ENCODE measurements around the gene LAMA5. TPM values are rescaled to one million over a fixed set of nuclear protein-coding genes. Genes with fewer than 3 reads are reported as not detected.

Gene LAMA5
- polyA plus RNA-seq, 1 of the 3 experiments (the other 2 are of a cell fraction), result 27.2 TPM

DNA sequence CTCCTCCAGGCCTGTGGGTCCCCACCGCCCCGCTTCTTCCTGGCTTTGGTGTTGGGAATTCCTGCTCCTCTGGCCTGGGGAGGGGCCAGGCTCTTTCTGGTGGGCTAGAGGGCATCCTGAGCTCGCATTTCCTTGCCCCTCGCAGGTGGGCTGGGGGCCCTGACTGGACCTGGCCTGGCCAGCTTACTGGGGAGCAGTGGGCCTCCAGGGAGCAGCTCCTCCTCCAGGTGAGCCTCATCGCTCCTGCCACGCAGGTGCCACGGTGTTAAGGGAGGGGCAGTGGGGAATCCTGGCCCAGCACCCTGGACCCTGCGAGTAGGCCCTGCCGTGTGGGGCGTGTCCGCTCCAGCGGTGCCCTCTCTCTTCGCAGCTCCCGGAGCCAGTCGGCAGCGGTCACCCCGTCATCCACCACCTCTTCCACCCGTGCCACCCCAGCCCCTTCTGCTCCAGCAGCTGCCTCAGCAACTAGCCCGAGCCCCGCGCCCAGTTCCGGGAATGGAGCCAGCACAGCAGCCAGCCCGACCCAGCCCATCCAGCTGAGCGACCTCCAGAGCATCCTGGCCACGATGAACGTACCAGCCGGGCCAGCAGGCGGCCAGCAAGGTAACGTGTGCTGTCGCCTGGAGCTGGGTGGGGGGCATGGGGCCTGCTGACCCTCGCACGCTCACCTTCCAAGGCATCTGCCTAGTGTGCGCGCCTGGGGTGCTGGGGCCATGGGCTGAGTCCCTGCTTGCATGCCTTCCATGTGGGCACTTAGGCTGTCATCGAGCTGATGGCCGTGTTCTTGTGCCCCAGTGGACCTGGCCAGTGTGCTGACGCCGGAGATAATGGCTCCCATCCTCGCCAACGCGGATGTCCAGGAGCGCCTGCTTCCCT, 59.6 kb downstream of the LAMA5 start:
- peaks cover 44% of the 10 kb centered on the region for H3K79me2 ChIP-seq (ENCODE audit: insufficient read depth)
- H3K9me3 ChIP-seq, result no peaks in the 10 kb centered on the region
- no peak overlapping the region for H3K4me2 ChIP-seq
- no peak overlapping the region for H3K9ac ChIP-seq
- ChIA-PET CTCF (interaction anchor here (0.9 to 4.8 kb wide), 3 partner anchors 12 to 75 kb away, joined by 3 to 28 read pairs (median 4); no protein-coding TSS in a partner anchor), POLR2A (interaction anchor here (0.6 to 1.9 kb wide), 2 partner anchors 75 to 78 kb away, joined by 3 to 5 read pairs; no protein-coding TSS in a partner anchor)
- no peaks in the 10 kb centered on the region for H3K27me3 ChIP-seq (ENCODE audit: insufficient read depth)
- WGBS (ENCODE audit: low lambda C conversion rate), result 84% methylated on average over 22 of the region's 42 CpGs
- peaks cover 7 to 26% of the 10 kb centered on the region in 2 experiments; a peak in 2 of 4 replicates for H3K4me1 ChIP-seq (ENCODE audit: control insufficient read depth in 1 of 2, insufficient read depth in 2 of 2, low read depth in 1 of 2, low read length in 1 of 2)
- DNase-seq, result no peak
- no peak overlapping the region for H3K27ac ChIP-seq (ENCODE audit: low read depth in 2 of 2, low read length in 1 of 2)
- TF ChIP-seq, protein P1, sequence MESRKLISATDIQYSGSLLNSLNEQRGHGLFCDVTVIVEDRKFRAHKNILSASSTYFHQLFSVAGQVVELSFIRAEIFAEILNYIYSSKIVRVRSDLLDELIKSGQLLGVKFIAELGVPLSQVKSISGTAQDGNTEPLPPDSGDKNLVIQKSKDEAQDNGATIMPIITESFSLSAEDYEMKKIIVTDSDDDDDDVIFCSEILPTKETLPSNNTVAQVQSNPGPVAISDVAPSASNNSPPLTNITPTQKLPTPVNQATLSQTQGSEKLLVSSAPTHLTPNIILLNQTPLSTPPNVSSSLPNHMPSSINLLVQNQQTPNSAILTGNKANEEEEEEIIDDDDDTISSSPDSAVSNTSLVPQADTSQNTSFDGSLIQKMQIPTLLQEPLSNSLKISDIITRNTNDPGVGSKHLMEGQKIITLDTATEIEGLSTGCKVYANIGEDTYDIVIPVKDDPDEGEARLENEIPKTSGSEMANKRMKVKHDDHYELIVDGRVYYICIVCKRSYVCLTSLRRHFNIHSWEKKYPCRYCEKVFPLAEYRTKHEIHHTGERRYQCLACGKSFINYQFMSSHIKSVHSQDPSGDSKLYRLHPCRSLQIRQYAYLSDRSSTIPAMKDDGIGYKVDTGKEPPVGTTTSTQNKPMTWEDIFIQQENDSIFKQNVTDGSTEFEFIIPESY (IDR thresholded peaks at IDR 0.05; ENCODE audit: borderline replicate concordance, low read depth), result no peak
- TF ChIP-seq SMC3 (IDR thresholded peaks at IDR 0.05; ENCODE audit: low read depth, low read length) (no peak), MEF2A (IDR thresholded peaks at IDR 0.05; ENCODE audit: borderline replicate concordance, low read depth) (no peak), MXI1 (IDR thresholded peaks at IDR 0.05; ENCODE audit: low read depth, low read length) (no peak)
- TF ChIP-seq, protein P2, sequence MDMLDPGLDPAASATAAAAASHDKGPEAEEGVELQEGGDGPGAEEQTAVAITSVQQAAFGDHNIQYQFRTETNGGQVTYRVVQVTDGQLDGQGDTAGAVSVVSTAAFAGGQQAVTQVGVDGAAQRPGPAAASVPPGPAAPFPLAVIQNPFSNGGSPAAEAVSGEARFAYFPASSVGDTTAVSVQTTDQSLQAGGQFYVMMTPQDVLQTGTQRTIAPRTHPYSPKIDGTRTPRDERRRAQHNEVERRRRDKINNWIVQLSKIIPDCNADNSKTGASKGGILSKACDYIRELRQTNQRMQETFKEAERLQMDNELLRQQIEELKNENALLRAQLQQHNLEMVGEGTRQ (IDR thresholded peaks at IDR 0.05; ENCODE audit: borderline replicate concordance, low read depth, low read length), result no peak
- H3K9me2 ChIP-seq, result no peaks in the 10 kb centered on the region
- H3K36me3 ChIP-seq (replicated peaks in 1 of 2; ENCODE audit: control insufficient read depth in 1 of 2, insufficient read depth in 2 of 2, low read length in 1 of 2), result peaks cover 5 to 78% of the 10 kb centered on the region in 2 experiments
- H4K20me1 ChIP-seq (ENCODE audit: insufficient read depth), result peaks cover 53% of the 10 kb centered on the region
- H2AFZ ChIP-seq (ENCODE audit: low read depth), result no peak overlapping the region
- no peak overlapping the region for H3K4me3 ChIP-seq (ENCODE audit: low read depth in 2 of 2, low read length in 1 of 2)
- H3F3A ChIP-seq (replicated peaks; ENCODE audit: insufficient read depth), result peaks cover 14% of the 10 kb centered on the region

DNA sequence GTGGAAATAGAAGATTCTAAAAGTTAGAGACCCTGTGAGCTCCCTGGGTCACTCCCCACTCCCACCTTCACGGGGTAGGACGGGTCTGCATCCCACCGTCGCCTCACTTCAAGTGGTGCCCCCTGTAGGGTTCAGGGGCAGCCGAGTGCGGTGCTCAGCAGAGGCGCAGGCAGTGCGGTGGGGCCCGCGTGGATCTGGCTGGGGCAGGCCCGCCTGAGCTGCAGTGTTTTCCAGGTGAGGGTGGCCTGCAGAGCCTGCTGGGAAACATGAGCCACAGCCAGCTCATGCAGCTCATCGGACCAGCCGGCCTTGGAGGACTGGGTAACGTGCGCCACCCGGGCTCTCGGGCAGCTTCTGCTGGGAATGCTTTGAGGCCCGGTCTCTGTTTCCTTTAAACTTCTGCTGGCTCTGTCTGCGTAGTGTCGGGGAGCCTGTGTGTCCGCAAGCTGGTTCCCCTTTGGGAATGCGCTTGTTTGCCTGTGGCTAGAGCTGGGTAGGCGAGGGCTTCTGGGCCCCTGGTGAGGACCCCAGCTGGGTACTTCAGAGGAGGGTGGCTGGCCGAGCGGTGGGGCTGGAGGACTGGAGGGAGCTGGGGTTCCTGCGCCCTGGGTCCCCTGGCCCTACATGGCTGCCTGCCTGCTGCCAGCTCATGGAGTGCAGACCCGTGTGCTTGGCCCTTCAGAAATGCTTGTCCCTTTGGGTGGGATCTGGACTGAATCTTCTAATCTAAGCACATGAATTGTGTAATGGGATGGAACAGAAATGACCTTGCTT, 60.5 kb downstream of the LAMA5 start:
- Histone ChIP-seq H2AFZ (ENCODE audit: low read depth) (no peak overlapping the region), H3K27me3 (ENCODE audit: insufficient read depth) (no peaks in the 10 kb centered on the region), H3F3A (replicated peaks; ENCODE audit: insufficient read depth) (peaks cover 21% of the 10 kb centered on the region), H4K20me1 (ENCODE audit: insufficient read depth) (peaks cover 53% of the 10 kb centered on the region), H3K27ac (ENCODE audit: low read depth in 2 of 2, low read length in 1 of 2) (no peak overlapping the region; a peak in 1 of 4 replicates), H3K9ac (no peak overlapping the region), H3K4me1 (ENCODE audit: control insufficient read depth in 1 of 2, insufficient read depth in 2 of 2, low read depth in 1 of 2, low read length in 1 of 2) (peaks cover 7 to 26% of the 10 kb centered on the region in 2 experiments; a peak in 2 of 4 replicates), H3K4me2 (no peak overlapping the region), H3K9me2 (no peaks in the 10 kb centered on the region), H3K4me3 (ENCODE audit: low read depth in 2 of 2, low read length in 1 of 2) (no peak overlapping the region), H3K9me3 (no peaks in the 10 kb centered on the region), H3K79me2 (ENCODE audit: insufficient read depth) (peaks cover 44% of the 10 kb centered on the region), H3K36me3 (replicated peaks in 1 of 2; ENCODE audit: control insufficient read depth in 1 of 2, insufficient read depth in 2 of 2, low read length in 1 of 2) (peaks cover 5 to 69% of the 10 kb centered on the region in 2 experiments)
- 96% methylated on average over 12 of the region's 27 CpGs for WGBS (ENCODE audit: low lambda C conversion rate)
- ChIA-PET CTCF (interaction anchor here (1.2 to 4.8 kb wide), 3 partner anchors 12 to 80 kb away, joined by 3 to 28 read pairs (median 4); partner anchors contain the start of gene RPS21), POLR2A (interaction anchor here (1.9 kb wide), 1 partner anchor 76 kb away, joined by 5 read pairs; no protein-coding TSS in a partner anchor)
- no peak for DNase-seq
- TF ChIP-seq GATA2 (CRISPR knock-in tag; IDR thresholded peaks at IDR 0.05) (no peak), RCOR1 (IDR thresholded peaks at IDR 0.05; ENCODE audit: low read length) (no peak)
- TF ChIP-seq, protein P3, sequence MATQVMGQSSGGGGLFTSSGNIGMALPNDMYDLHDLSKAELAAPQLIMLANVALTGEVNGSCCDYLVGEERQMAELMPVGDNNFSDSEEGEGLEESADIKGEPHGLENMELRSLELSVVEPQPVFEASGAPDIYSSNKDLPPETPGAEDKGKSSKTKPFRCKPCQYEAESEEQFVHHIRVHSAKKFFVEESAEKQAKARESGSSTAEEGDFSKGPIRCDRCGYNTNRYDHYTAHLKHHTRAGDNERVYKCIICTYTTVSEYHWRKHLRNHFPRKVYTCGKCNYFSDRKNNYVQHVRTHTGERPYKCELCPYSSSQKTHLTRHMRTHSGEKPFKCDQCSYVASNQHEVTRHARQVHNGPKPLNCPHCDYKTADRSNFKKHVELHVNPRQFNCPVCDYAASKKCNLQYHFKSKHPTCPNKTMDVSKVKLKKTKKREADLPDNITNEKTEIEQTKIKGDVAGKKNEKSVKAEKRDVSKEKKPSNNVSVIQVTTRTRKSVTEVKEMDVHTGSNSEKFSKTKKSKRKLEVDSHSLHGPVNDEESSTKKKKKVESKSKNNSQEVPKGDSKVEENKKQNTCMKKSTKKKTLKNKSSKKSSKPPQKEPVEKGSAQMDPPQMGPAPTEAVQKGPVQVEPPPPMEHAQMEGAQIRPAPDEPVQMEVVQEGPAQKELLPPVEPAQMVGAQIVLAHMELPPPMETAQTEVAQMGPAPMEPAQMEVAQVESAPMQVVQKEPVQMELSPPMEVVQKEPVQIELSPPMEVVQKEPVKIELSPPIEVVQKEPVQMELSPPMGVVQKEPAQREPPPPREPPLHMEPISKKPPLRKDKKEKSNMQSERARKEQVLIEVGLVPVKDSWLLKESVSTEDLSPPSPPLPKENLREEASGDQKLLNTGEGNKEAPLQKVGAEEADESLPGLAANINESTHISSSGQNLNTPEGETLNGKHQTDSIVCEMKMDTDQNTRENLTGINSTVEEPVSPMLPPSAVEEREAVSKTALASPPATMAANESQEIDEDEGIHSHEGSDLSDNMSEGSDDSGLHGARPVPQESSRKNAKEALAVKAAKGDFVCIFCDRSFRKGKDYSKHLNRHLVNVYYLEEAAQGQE (IDR thresholded peaks at IDR 0.05; ENCODE audit: low read depth, low read length), result no peak
